Cardiac fibroblast (primary cell): ENCODE data around the gene ATP4A.
A peak's percentile ranks its signal among the peaks of the same experiment; 100 is the strongest.

ENCODE experiments used
- DNase-seq, 2 donors: peaks; one replicate each; pipeline versions ENCODE4 v3.0.0 to v3.0.0-alpha.2; 2010; ENCODE audit warnings: low read depth in 2 of 2
- H3K4me3 ChIP-seq, 2 donors: replicated peaks in 1 of 2; 1 replicate in 1 of 2; 2 replicates in 1 of 2; pipeline ENCODE4 v1.5.1; 2011; ENCODE audit warnings: low read depth in 2 of 2, low read length in 2 of 2, mild to moderate bottlenecking in 2 of 2, moderate library complexity in 1 of 2
- CTCF ChIP-seq: IDR thresholded peaks from one replicate; pipeline ENCODE4 v1.5.1; 2011; ENCODE audit warnings: low read depth, mild to moderate bottlenecking, low read length, inconsistent platforms

ATP4A gene

GRCh38 chr19:35559281-35559659 is 4.2 kb downstream of the ATP4A start:
- no peak overlapping the region for H3K4me3 ChIP-seq
- no peak for DNase-seq
- no peak for TF ChIP-seq CTCF

DNA sequence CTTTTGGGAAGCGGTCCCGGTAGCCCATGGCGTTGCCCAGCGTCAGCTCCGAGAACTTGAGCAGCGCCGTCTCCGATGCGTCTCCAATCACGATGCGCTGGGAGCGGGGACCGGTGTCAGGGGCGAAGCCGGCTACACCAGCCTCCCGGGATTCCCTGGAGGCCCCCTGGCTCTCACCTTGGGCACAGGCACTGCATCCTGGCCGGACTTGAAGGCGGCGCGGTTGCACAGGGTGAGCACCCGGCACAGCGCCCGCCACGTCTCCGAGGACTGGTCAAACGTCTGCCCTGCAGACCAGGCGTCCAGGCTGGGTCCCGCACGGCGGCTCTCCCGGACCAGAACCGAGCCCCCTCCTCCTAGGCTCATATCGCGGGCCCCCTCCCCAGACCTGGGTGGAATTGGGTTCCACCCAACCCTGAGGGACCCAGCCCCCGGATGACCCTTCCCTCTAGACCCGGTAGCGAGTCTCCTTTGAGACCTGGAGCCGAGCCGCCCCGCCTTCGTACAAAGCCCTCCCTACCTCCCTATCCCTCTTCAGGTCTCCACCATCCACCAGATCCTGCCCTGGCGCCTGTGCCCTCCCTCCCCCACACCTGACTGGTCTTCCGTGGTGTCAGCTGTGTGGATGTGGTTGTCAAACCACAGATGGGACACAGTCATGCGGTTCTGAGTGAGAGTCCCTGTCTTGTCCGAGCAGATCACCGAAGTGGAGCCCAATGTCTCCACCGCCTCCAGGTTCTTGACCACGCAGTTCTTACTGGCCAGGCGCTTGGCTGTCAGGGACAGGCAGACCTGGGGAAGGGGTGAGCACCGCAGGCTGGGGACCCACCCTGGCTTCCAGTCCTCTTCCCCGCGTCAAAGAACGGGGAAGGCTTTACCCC is 4.8 kb downstream of the ATP4A start:
- DNase-seq, result no peak
- H3K4me3 ChIP-seq, result peak overlapping the region in 1 of 2 donors; percentile 8
- no peak for TF ChIP-seq CTCF

DNA sequence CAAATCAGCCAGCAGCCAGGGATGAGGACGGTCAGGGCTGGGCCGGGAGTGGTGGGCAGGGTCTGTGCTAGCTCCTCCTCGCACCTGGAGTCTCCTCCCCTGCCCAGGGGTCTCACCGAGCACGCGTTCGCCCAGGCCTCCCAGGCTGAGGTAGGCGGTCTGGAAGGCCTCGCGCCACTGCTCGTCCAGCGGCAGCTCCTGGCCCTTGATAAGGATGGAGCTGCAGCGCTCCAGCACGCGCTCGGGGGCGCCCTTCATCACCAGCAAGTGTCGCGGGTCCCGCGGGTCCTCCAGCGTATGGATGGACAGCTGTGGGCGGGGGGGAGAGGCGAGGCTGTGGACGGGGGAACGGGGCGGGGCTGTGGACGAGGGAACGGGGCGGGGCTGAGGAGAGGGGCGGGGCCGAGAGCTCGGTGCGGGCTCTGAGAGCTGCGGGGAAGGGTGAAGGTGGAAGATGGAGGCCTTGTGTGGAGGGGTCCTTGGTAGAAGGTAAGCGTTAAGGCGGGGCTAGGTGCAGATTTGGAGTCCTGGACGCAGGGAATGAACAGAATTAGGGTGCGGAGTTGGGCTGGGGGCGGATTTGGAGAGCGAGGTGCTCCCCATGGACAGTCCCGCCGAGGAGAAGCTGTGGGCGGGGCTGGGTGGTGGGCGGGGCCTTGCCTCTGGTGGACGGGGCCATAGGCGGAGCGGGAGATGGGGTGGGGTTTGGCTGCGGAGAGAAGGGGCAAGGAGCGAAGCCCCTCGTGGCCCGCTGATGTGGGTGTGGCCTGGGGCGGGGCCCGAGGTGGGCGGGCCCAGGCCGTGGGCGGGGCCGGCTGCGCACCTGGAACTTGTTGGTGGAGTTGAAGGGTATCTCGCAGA is 5.7 kb downstream of the ATP4A start:
- no peak for TF ChIP-seq CTCF
- peak; percentile 42 to 63 for DNase-seq
- peak overlapping the region; percentile 42 to 44 for H3K4me3 ChIP-seq

DNA sequence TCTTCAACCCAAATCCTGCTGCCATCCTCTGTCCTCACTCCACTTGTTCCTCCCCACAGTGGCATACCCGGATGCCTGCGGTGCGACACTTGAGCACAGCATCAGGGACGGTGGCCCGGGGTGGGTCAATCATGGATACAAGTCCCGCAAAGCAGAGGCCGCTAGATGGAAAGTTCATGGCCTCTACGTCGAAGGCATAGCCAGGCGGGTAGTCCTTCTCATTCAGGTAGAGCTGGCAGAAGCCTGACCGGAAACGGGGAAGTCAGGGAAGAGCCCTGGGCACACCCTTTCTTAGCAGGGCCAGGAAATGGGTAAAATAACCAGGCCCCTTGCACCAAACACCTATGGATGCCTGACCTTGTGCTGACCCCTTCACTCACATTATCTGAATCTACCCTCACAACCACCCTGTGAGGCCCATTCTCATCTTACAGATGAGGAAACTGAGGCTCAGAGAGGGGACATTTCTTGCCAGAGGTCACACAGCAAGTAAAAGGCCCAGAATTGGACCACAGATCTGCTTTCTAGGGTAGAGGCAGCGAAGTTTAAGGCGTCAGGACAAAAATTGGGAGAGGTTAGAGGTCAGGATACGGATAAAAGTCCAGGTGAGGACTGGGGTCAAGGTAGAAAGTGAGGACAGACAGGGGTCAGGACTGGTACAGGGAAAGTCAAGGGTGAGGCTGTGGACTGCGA is 6.5 kb downstream of the ATP4A start:
- DNase-seq, result no peak
- H3K4me3 ChIP-seq, result no peak overlapping the region

GRCh38 chr19:35556025-35556590 is 7.3 kb downstream of the ATP4A start:
- H3K4me3 ChIP-seq, result no peak overlapping the region
- no peak for TF ChIP-seq CTCF
- no peak for DNase-seq

More for the DNA sequence above, 6.5 kb downstream of the ATP4A start:
- TF ChIP-seq CTCF, result no peak

- peak; percentile 26 to 39 for DNase-seq
- H3K4me3 ChIP-seq, result no peak overlapping the region
- peak; percentile 17 for TF ChIP-seq CTCF
These were observed 8.0 kb downstream of the ATP4A start for GRCh38 chr19:35555301-35556005.
